Gastrocnemius medialis (tissue), 4 donors: ENCODE measurements around the gene TOMM34. TPM values are rescaled to one million over a fixed set of nuclear protein-coding genes. Genes with fewer than 3 reads are reported as not detected.

Source experiments
- ATAC-seq, 2 donors: fragments of 150-250 bp; one replicate each; pipeline ENCODE4 v1.9.1; 2016
- DNase-seq, 2 donors: peaks; one replicate each; pipeline ENCODE4 v3.0.0-alpha.2; 2019
- H3K27ac ChIP-seq, 4 donors: fragments of 200-600 bp; sonication (generic); 1 replicate in 1 of 4; 2 replicates in 3 of 4; pipeline ENCODE4 v1.5.1; 2016 to 2018; ENCODE audit warnings: mild to moderate bottlenecking in 2 of 4, moderate library complexity in 1 of 4
- H3K27me3 ChIP-seq, 3 donors: fragments of 200-600 bp; sonication (generic) in 2 of 3; 1 replicate in 1 of 3; 2 replicates in 2 of 3; pipeline versions ENCODE4 v1.5.1 to v1.6.0; 2016 to 2019; ENCODE audit warnings: mild to moderate bottlenecking in 1 of 3, moderate library complexity in 1 of 3
- H3K36me3 ChIP-seq, 2 donors: fragments of 200-600 bp; sonication (generic) in 1 of 2; one replicate each; pipeline ENCODE4 v1.5.1; 2017 to 2018
- H3K4me1 ChIP-seq, 2 donors: fragments of 200-600 bp; sonication (generic) in 1 of 2; one replicate each; pipeline ENCODE4 v1.5.1; 2016 to 2017; ENCODE audit warnings: mild to moderate bottlenecking in 2 of 2
- H3K4me3 ChIP-seq, 4 donors: fragments of 200-600 bp; sonication (generic) in 3 of 4; 1 replicate in 1 of 4; 2 replicates in 3 of 4; pipeline ENCODE4 v1.5.1; 2016 to 2019; ENCODE audit warnings: mild to moderate bottlenecking in 2 of 4
- H3K9me3 ChIP-seq, 3 donors: fragments of 200-600 bp; sonication (generic) in 2 of 3; 1 replicate in 1 of 3; 2 replicates in 2 of 3; pipeline ENCODE4 v1.5.1; 2016 to 2019
- POLR2A ChIP-seq, 2 donors: fragments of 450-650 bp; IDR thresholded peaks; one replicate each; pipeline ENCODE4 v1.6.1; 2017; ENCODE audit warnings: antibody characterized with exemption in 2 of 2, mild to moderate bottlenecking in 2 of 2, moderate library complexity in 2 of 2
- in situ Hi-C, 4 donors: fragments of 200-750 bp; cut with MboI; loops; one replicate each; pipeline versions ENCODE4 v1.15.0 to v1.8.0; 2017; ENCODE audit warnings: low sequenced_read_pairs in 4 of 4
- intact Hi-C: fragments of 100-400 bp; cut with DNase I; formaldehyde crosslinking; loops from one replicate; pipeline ENCODE4 v1.15.1; 2023; ENCODE audit warnings: low total_unique reads
- total RNA-seq, 4 donors: library from RNA; depleted of rRNA; stranded (reverse); fragments of >200 nt; gene quantifications; one replicate each; pipeline versions ENCODE4 v1.1.0 to v1.2.3, GENCODE V29; 2016
- TF ChIP-seq, protein P1 (sequence below), 5 experiments: fragments of 450-650 bp in 3 of 5; fragments of 200-600 bp in 2 of 5; sonication (generic) in 2 of 5; IDR thresholded peaks in 4 of 5; conservative IDR thresholded peaks in 1 of 5; 1 replicate in 4 of 5; 2 replicates in 1 of 5; pipeline ENCODE4 v1.5.1; 2016 to 2019; ENCODE audit warnings: antibody characterized with exemption in 5 of 5, mild to moderate bottlenecking in 3 of 5, moderate library complexity in 3 of 5

Gene TOMM34
- total RNA-seq, 4 donors from 2014 or later = 9.8 to 19.2 (median 17.0) TPM

DNA sequence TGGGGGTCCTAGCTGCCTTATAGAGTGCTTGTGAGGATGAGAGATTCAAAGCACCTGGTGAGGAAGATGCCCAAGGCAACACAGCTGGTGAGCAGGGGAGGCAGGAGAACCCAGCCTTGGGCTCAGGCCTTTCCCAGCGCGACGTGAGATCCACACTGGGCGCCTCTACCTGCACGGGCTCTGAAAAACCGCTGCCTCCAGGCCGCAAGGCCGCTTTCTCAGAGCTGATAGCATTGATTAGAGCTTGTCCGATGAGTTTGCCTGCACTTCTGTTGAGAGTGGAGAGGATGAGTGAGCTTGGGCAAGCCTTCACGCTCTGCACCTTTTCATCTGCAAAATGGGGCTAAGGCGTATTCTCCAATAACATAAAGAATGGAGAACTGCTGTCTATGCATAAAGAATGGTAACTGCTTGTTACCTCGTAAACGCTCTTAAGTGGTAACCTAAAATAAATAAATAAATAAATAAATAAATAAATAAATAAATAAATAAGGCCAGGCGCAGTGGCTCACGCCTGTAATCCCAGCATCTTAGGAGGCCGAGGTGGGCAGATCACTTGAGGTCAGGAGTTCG is 49.4 kb downstream of the TOMM34 start:
- peaks cover 0 to 6% of the 10 kb centered on the region in 2 donors for H3K4me1 ChIP-seq
- no peak for ATAC-seq

DNA sequence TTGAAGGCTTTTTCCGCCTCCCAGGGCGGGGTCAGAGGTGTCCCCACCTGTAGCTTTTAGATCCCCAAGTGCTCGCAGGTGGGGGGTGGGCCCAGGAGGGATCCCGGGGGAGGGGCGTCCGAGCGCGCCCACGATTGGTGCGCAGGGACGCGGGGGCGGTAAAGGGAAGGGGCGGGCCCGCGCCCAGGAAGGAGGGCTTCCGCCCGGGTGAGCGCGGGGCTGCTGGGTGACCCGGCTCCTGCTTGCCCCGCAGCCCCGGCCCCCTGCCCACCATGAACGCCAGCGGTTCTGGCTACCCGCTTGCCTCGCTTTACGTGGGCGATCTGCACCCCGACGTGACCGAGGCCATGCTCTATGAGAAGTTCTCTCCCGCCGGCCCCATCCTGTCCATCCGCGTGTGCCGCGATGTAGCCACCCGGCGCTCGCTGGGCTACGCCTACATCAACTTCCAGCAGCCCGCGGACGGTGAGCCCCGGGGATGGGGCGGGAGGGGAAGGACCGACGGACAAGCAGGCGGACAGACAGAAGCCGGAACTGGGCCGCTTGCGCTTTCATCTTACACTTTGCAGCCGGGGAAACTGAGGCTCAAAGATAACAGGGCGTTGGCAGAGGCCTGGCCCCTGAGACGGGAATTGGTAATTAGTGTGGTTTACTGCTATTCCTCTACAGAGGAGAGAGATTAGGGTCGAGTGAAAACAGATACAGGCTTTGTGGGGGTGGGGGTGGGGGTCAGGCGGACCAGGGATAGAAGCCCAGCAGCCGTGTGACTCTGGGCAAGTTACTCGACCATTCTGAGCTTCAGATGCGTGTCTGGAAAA is 50.1 kb downstream of the TOMM34 start, which contains the start of gene PABPC1L:
TSS of gene PABPC1L (plus strand) at position 189 of the 818 bp plus-strand sequence. CDS start at position 273, 84 bp downstream.
- DNase-seq (no peak), ATAC-seq (peak in 1 of 2 donors; percentile 21)
- TF ChIP-seq POLR2A (IDR thresholded peaks at IDR 0.05) = no peak
- TF ChIP-seq, protein P1, sequence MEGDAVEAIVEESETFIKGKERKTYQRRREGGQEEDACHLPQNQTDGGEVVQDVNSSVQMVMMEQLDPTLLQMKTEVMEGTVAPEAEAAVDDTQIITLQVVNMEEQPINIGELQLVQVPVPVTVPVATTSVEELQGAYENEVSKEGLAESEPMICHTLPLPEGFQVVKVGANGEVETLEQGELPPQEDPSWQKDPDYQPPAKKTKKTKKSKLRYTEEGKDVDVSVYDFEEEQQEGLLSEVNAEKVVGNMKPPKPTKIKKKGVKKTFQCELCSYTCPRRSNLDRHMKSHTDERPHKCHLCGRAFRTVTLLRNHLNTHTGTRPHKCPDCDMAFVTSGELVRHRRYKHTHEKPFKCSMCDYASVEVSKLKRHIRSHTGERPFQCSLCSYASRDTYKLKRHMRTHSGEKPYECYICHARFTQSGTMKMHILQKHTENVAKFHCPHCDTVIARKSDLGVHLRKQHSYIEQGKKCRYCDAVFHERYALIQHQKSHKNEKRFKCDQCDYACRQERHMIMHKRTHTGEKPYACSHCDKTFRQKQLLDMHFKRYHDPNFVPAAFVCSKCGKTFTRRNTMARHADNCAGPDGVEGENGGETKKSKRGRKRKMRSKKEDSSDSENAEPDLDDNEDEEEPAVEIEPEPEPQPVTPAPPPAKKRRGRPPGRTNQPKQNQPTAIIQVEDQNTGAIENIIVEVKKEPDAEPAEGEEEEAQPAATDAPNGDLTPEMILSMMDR (IDR thresholded peaks at IDR 0.05 in 4 of 5, conservative IDR thresholded peaks at IDR 0.05 in 1 of 5) = no peak
- peak within 1 kb of the TSS; percentile 49 to 67 (median 57) for H3K4me3 ChIP-seq
- peaks cover 0 to 6% of the 10 kb centered on the region in 2 donors for H3K4me1 ChIP-seq
- no peak within 1 kb of the TSS for H3K27ac ChIP-seq
- intact Hi-C loops (no loop called here), in situ Hi-C loops (no loop called here)
- no peaks in the 10 kb centered on the region for H3K9me3 ChIP-seq
- peaks cover 0 to 32% of the 10 kb centered on the region in 2 donors for H3K36me3 ChIP-seq
- H3K27me3 ChIP-seq = peaks cover 0 to 10% (median 9%) of the 10 kb centered on the region in 3 donors

More for the DNA sequence above, 49.4 kb downstream of the TOMM34 start:
- TF ChIP-seq, protein P1 (IDR thresholded peaks at IDR 0.05 in 4 of 5, conservative IDR thresholded peaks at IDR 0.05 in 1 of 5) = no peak
- no peak for TF ChIP-seq POLR2A (IDR thresholded peaks at IDR 0.05)
- Histone ChIP-seq H3K27me3 (peaks cover 0 to 10% (median 9%) of the 10 kb centered on the region in 3 donors), H3K27ac (no peak overlapping the region), H3K36me3 (peaks cover 0 to 25% of the 10 kb centered on the region in 2 donors), H3K9me3 (no peaks in the 10 kb centered on the region), H3K4me3 (peak overlapping the region in 2 of 4 donors; percentile 49 to 61)
- in situ Hi-C loops = no loop called here
- intact Hi-C loops = no loop called here
- DNase-seq = no peak

GRCh38 chr20:44908987-44909871 is 51.0 kb downstream of the TOMM34 start:
- no peak for TF ChIP-seq POLR2A (IDR thresholded peaks at IDR 0.05)
- TF ChIP-seq, protein P1 (IDR thresholded peaks at IDR 0.05 in 4 of 5, conservative IDR thresholded peaks at IDR 0.05 in 1 of 5) = no peak
- DNase-seq (no peak), ATAC-seq (peak in 1 of 2 donors; percentile 11)
- Histone ChIP-seq H3K27ac (no peak overlapping the region), H3K36me3 (peaks cover 2 to 40% of the 10 kb centered on the region in 2 donors), H3K4me3 (peak overlapping the region; percentile 49 to 67 (median 57)), H3K27me3 (peaks cover 0 to 10% (median 9%) of the 10 kb centered on the region in 3 donors), H3K9me3 (no peaks in the 10 kb centered on the region), H3K4me1 (peaks cover 0 to 6% of the 10 kb centered on the region in 2 donors)
- in situ Hi-C loops (no loop called here), intact Hi-C loops (no loop called here)

- Histone ChIP-seq H3K27ac (no peak overlapping the region), H3K27me3 (peaks cover 0 to 8% (median 7%) of the 10 kb centered on the region in 3 donors), H3K4me1 (no peaks in the 10 kb centered on the region), H3K4me3 (no peak overlapping the region), H3K9me3 (no peaks in the 10 kb centered on the region), H3K36me3 (peaks cover 6 to 71% of the 10 kb centered on the region in 2 donors)
- DNase-seq (no peak), ATAC-seq (no peak)
- no peak for TF ChIP-seq POLR2A (IDR thresholded peaks at IDR 0.05)
- TF ChIP-seq, protein P1 (IDR thresholded peaks at IDR 0.05 in 4 of 5, conservative IDR thresholded peaks at IDR 0.05 in 1 of 5) = no peak
- intact Hi-C loops = no loop called here
- in situ Hi-C loops = no loop called here
Measured at GRCh38 chr20:44904377-44904776, 55.8 kb downstream of the TOMM34 start.
